ENCODE results near the gene SCN8A. TPM values are rescaled to one million over a fixed set of nuclear protein-coding genes. Genes with fewer than 3 reads are reported as not detected.

The SCN8A gene
- total RNA-seq, 1 donor from 2014 or later = 2.0 TPM

DNA sequence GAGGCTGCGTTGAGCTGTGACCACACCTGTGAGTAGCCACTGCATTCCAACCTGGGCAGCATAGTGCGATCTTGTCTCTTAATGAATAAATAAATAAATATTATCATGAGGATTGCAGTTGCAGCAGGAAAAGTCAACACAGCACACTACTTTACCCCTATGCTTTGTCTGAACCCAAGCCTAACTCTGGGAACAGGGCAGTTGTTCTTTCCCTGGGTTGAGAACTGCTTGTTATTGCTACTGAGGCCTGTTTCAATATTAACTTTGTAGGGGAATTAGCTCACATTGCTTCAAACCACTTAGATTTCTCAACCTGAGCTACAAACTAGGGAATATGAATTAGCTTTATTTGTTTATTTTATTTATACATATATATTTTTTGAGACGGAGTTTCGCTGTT lies 102.5 kb downstream of the SCN8A start:
- no peak overlapping the region for H3K27ac ChIP-seq
- H3K36me3 ChIP-seq = no peaks in the 10 kb centered on the region
- no peaks in the 10 kb centered on the region for H3K9me3 ChIP-seq
- DNase-seq (ENCODE audit: low spot score in 2 of 2) = no peak
- no peaks in the 10 kb centered on the region for H3K27me3 ChIP-seq
- intact Hi-C loops (cut with DNase I) = no loop called here
- H3K4me1 ChIP-seq = no peaks in the 10 kb centered on the region
- TF ChIP-seq, protein P1, sequence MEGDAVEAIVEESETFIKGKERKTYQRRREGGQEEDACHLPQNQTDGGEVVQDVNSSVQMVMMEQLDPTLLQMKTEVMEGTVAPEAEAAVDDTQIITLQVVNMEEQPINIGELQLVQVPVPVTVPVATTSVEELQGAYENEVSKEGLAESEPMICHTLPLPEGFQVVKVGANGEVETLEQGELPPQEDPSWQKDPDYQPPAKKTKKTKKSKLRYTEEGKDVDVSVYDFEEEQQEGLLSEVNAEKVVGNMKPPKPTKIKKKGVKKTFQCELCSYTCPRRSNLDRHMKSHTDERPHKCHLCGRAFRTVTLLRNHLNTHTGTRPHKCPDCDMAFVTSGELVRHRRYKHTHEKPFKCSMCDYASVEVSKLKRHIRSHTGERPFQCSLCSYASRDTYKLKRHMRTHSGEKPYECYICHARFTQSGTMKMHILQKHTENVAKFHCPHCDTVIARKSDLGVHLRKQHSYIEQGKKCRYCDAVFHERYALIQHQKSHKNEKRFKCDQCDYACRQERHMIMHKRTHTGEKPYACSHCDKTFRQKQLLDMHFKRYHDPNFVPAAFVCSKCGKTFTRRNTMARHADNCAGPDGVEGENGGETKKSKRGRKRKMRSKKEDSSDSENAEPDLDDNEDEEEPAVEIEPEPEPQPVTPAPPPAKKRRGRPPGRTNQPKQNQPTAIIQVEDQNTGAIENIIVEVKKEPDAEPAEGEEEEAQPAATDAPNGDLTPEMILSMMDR (IDR thresholded peaks at IDR 0.05) = no peak
- no peak overlapping the region for H3K4me3 ChIP-seq

DNA sequence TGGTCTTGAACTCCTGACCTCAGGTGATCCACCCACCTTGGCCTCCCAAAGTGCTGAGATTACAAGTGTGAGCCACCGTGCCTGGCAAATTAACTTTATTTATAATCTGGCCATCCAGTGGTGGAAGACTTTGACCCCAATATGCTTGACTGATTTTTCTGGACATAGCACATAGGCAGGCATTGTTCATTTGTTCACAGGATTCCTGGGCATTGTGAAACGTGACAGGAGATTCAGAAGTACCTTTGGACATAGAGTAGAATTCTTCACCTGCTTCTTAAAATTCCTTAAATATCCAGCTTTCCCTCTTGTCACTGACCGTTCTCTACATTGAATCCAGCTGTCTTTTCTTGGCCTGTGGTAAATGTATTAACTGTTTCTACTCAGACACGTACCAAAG lies 103.1 kb downstream of the SCN8A start:
- H3K4me1 ChIP-seq = no peaks in the 10 kb centered on the region

GRCh38 chr12:51695241-51696010 lies 104.4 kb downstream of the SCN8A start:
- H3K27me3 ChIP-seq = no peaks in the 10 kb centered on the region
- DNase-seq (ENCODE audit: low spot score in 2 of 2) = no peak
- intact Hi-C loops (cut with DNase I) = no loop called here

More for the DNA sequence above, 103.1 kb downstream of the SCN8A start:
- no peaks in the 10 kb centered on the region for H3K27me3 ChIP-seq
- no peak for DNase-seq (ENCODE audit: low spot score in 2 of 2)
- TF ChIP-seq, protein P1 (IDR thresholded peaks at IDR 0.05) = no peak
- no peaks in the 10 kb centered on the region for H3K9me3 ChIP-seq
- no peak overlapping the region for H3K27ac ChIP-seq
- intact Hi-C loops (cut with DNase I) = no loop called here
- no peak overlapping the region for H3K4me3 ChIP-seq
- H3K36me3 ChIP-seq = no peaks in the 10 kb centered on the region

GRCh38 chr12:51699219-51699618 lies 108.2 kb downstream of the SCN8A start:
- H3K27me3 ChIP-seq = no peaks in the 10 kb centered on the region
- intact Hi-C loops (cut with DNase I) = no loop called here
- no peak for DNase-seq (ENCODE audit: low spot score in 2 of 2)
- H3K4me1 ChIP-seq = no peaks in the 10 kb centered on the region
- H3K36me3 ChIP-seq = no peaks in the 10 kb centered on the region
- no peak overlapping the region for H3K27ac ChIP-seq
- TF ChIP-seq, protein P1 (IDR thresholded peaks at IDR 0.05) = no peak
- H3K9me3 ChIP-seq = no peaks in the 10 kb centered on the region
- H3K4me3 ChIP-seq = no peak overlapping the region

More at GRCh38 chr12:51695241-51696010, 104.4 kb downstream of the SCN8A start:
- H3K27ac ChIP-seq = no peak overlapping the region
- H3K36me3 ChIP-seq = no peaks in the 10 kb centered on the region
- TF ChIP-seq, protein P1 (IDR thresholded peaks at IDR 0.05) = no peak
- H3K9me3 ChIP-seq = no peaks in the 10 kb centered on the region
- no peaks in the 10 kb centered on the region for H3K4me1 ChIP-seq
- no peak overlapping the region for H3K4me3 ChIP-seq

DNA sequence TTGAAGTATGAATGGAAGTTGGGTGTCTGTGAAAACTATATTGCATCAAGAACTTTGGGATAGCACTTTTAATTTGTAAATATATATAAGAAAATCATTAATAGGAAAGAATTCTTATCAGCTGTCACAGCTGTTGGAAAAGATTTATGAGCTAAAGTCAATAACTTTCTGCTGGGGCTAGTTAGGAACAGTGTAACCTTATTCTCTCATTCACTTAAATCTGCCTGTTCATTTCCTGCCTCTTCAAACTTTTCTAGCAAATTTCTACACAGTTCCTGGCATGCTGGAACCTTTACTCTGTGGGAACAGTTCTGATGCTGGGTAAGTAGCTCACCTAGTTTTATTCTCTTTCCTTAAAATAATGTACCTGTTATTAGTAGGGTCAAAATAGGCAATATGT lies 109.9 kb downstream of the SCN8A start:
- no peaks in the 10 kb centered on the region for H3K9me3 ChIP-seq
- no peak overlapping the region for H3K4me3 ChIP-seq
- intact Hi-C loops (cut with DNase I) = loop anchor here (2.0 kb wide), 1 partner anchor 44 kb away; no protein-coding TSS in a partner anchor
- no peaks in the 10 kb centered on the region for H3K27me3 ChIP-seq
- H3K36me3 ChIP-seq = no peaks in the 10 kb centered on the region
- no peak for DNase-seq (ENCODE audit: low spot score in 2 of 2)
- TF ChIP-seq, protein P1 (IDR thresholded peaks at IDR 0.05) = no peak
- H3K27ac ChIP-seq = no peak overlapping the region
- H3K4me1 ChIP-seq = no peaks in the 10 kb centered on the region
